PC-9 (cell line): Measurements from ENCODE around the gene ADCY3. TPM values are rescaled to one million over a fixed set of nuclear protein-coding genes. Genes with fewer than 3 reads are reported as not detected.

ENCODE experiments used
- BruUV-seq: library from RNA; stranded (reverse); fragments of 400-500 nt; replicated peaks from 2 replicates; lab custom pipeline; 2021; lab: Mats Ljungman, UMichigan
- CTCF ChIA-PET: fragments of 300-600 bp; sonication (Branson Sonifier 250); formaldehyde crosslinking; loops from one replicate; lab custom pipeline; 2022; ENCODE audit warnings: antibody characterized with exemption; lab: Charles Lee
- POLR2A ChIA-PET: fragments of 300-600 bp; sonication (Branson Sonifier 250); formaldehyde crosslinking; loops from one replicate; lab custom pipeline; 2022; ENCODE audit warnings: antibody characterized with exemption; ENCODE audit not compliant: unreplicated experiment; lab: Charles Lee
- DNase-seq, 2 experiments: peaks; one replicate each; pipeline versions ENCODE4 v3.0.0 to v3.0.0-alpha.2; 2015 to 2022; ENCODE audit warnings: mixed read lengths in 1 of 2
- H2AFZ ChIP-seq: fragments of 200-600 bp; sonication (generic); 2 replicates; pipeline ENCODE4 v1.8.1; 2017; ENCODE audit warnings: antibody characterized with exemption
- H3F3A ChIP-seq: fragments of 200-600 bp; sonication (generic); 2 replicates; pipeline ENCODE4 v1.8.1; 2017; ENCODE audit warnings: antibody characterized with exemption, mild to moderate bottlenecking, low read depth; ENCODE audit not compliant: insufficient read depth
- H3K27ac ChIP-seq: fragments of 200-600 bp; sonication (generic); 2 replicates; pipeline ENCODE4 v1.6.1; 2016; ENCODE audit warnings: mixed run types
- H3K27me3 ChIP-seq: fragments of 200-600 bp; sonication (generic); 2 replicates; pipeline ENCODE4 v1.6.1; 2016; ENCODE audit warnings: low read depth, mixed run types; ENCODE audit not compliant: insufficient read depth
- H3K36me3 ChIP-seq: fragments of 200-600 bp; sonication (generic); 2 replicates; pipeline ENCODE4 v1.6.1; 2016; ENCODE audit warnings: low read depth, mixed run types
- H3K4me1 ChIP-seq: fragments of 200-600 bp; sonication (generic); replicated peaks from 2 replicates; pipeline ENCODE4 v1.6.1; 2016; ENCODE audit warnings: mixed run types; ENCODE audit not compliant: insufficient read depth
- H3K4me2 ChIP-seq: fragments of 200-600 bp; sonication (generic); 2 replicates; pipeline ENCODE4 v1.6.1; 2017; ENCODE audit warnings: mixed run types
- H3K4me3 ChIP-seq: fragments of 200-600 bp; sonication (generic); 2 replicates; pipeline ENCODE4 v1.6.1; 2016; ENCODE audit warnings: mixed run types
- H3K79me2 ChIP-seq: fragments of 200-600 bp; sonication (generic); 2 replicates; pipeline ENCODE4 v1.6.1; 2017; ENCODE audit warnings: low read depth, mixed run types
- H3K9me2 ChIP-seq: fragments of 200-600 bp; sonication (generic); 2 replicates; pipeline ENCODE4 v1.8.1; 2017; ENCODE audit warnings: mild to moderate bottlenecking; ENCODE audit not compliant: insufficient read depth
- H3K9me3 ChIP-seq: fragments of 200-600 bp; sonication (generic); 2 replicates; pipeline ENCODE4 v1.8.1; 2016; ENCODE audit warnings: low read depth; ENCODE audit not compliant: insufficient read depth
- H4K20me1 ChIP-seq: fragments of 200-600 bp; sonication (generic); 2 replicates; pipeline ENCODE4 v1.8.1; 2017; ENCODE audit not compliant: insufficient read depth
- CTCF ChIP-seq: fragments of 200-600 bp; sonication (generic); conservative IDR thresholded peaks from 2 replicates; pipeline ENCODE4 v1.6.1; 2017; ENCODE audit warnings: mixed run types, antibody characterized with exemption, mild to moderate bottlenecking, moderate library complexity
- EZH2 ChIP-seq: fragments of 200-600 bp; sonication (generic); IDR thresholded peaks from 2 replicates; pipeline ENCODE4 v1.8.0; 2017; ENCODE audit warnings: antibody characterized with exemption, low read depth
- intact Hi-C: fragments of 100-400 bp; cut with micrococcal nuclease; formaldehyde crosslinking; loops from one replicate; pipeline ENCODE4 v1.10.0; 2022; ENCODE audit not compliant: unreplicated experiment
- total RNA-seq: library from RNA; stranded (reverse); gene quantifications from 2 replicates; pipeline ENCODE4 v1.2.3, GENCODE V29; 2021

Gene ADCY3
- total RNA-seq, 1 experiment from 2014 or later: 46.3 TPM

GRCh38 chr2:24917086-24917485 is 3.0 kb downstream of the ADCY3 start:
- Histone ChIP-seq H4K20me1 (peaks cover 4% of the 10 kb centered on the region), H3K27me3 (no peaks in the 10 kb centered on the region), H3K4me1 (peaks cover 12% of the 10 kb centered on the region), H3K9me3 (no peaks in the 10 kb centered on the region), H3K27ac (no peak overlapping the region), H2AFZ (no peak overlapping the region), H3K4me3 (no peak overlapping the region), H3K9me2 (no peaks in the 10 kb centered on the region), H3K4me2 (no peak overlapping the region), H3K36me3 (0 out of 2 replicates have a peak, but pooled peaks cover under 1% of the 10 kb centered on the region), H3K79me2 (0 out of 2 replicates have a peak, but pooled peaks cover 13% of the 10 kb centered on the region), H3F3A (peaks cover 10% of the 10 kb centered on the region)
- ChIA-PET CTCF (no interaction called here), POLR2A (no interaction called here)
- BruUV-seq: no TSS peak
- intact Hi-C loops: no loop called here
- no peak for DNase-seq
- TF ChIP-seq EZH2: no peak
- TF ChIP-seq CTCF: no peak

- Histone ChIP-seq H3K4me2 (no peak overlapping the region), H3K36me3 (0 out of 2 replicates have a peak, but pooled peaks cover 4% of the 10 kb centered on the region), H3K79me2 (0 out of 2 replicates have a peak, but pooled peaks cover 13% of the 10 kb centered on the region), H3K27me3 (no peaks in the 10 kb centered on the region), H3F3A (peaks cover 3% of the 10 kb centered on the region; the same call in 1 of the 2 replicates), H3K9me3 (no peaks in the 10 kb centered on the region), H2AFZ (no peak overlapping the region), H4K20me1 (peaks cover 4% of the 10 kb centered on the region), H3K9me2 (no peaks in the 10 kb centered on the region), H3K4me3 (no peak overlapping the region), H3K4me1 (peaks cover 5% of the 10 kb centered on the region), H3K27ac (no peak overlapping the region)
- ChIA-PET CTCF (no interaction called here), POLR2A (no interaction called here)
- no peak for DNase-seq
- TF ChIP-seq EZH2 (no peak), CTCF (no peak)
- intact Hi-C loops: no loop called here
- no TSS peak for BruUV-seq
These were observed 4.2 kb downstream of the ADCY3 start for GRCh38 chr2:24915796-24916195.

- 0 out of 2 replicates have a peak, but pooled peaks cover 13% of the 10 kb centered on the region for H3K79me2 ChIP-seq
- peaks cover 4% of the 10 kb centered on the region for H4K20me1 ChIP-seq
- POLR2A ChIA-PET: no interaction called here
- no TSS peak for BruUV-seq
- no peak for TF ChIP-seq CTCF
- no peak for TF ChIP-seq EZH2
- H3K4me2 ChIP-seq: no peak overlapping the region
- H3K4me1 ChIP-seq: peaks cover 4% of the 10 kb centered on the region
- H3K4me3 ChIP-seq: no peak overlapping the region
- H3K27me3 ChIP-seq: no peaks in the 10 kb centered on the region
- intact Hi-C loops: no loop called here
- H3K36me3 ChIP-seq: 0 out of 2 replicates have a peak, but pooled peaks cover 4% of the 10 kb centered on the region
- no peak for DNase-seq
- no peak overlapping the region for H3K27ac ChIP-seq
- no peaks in the 10 kb centered on the region for H3K9me3 ChIP-seq
- CTCF ChIA-PET: no interaction called here
- H3F3A ChIP-seq: no peaks in the 10 kb centered on the region
- no peaks in the 10 kb centered on the region for H3K9me2 ChIP-seq
- H2AFZ ChIP-seq: no peak overlapping the region
These were observed 4.9 kb downstream of the ADCY3 start for GRCh38 chr2:24915175-24915574.
